SH-SY5Y (cell line): ENCODE measurements around the gene GALNS.

Experiments
- GATA2 ChIP-seq: IDR thresholded peaks from 2 replicates; pipeline ENCODE4 v1.6.1; 2011; ENCODE audit warnings: mild to moderate bottlenecking, low read depth, low read length
- GATA3 ChIP-seq: IDR thresholded peaks from 2 replicates; pipeline ENCODE4 v1.6.1; 2011; ENCODE audit warnings: low read depth, mild to moderate bottlenecking, low read length, moderate library complexity

DNA sequence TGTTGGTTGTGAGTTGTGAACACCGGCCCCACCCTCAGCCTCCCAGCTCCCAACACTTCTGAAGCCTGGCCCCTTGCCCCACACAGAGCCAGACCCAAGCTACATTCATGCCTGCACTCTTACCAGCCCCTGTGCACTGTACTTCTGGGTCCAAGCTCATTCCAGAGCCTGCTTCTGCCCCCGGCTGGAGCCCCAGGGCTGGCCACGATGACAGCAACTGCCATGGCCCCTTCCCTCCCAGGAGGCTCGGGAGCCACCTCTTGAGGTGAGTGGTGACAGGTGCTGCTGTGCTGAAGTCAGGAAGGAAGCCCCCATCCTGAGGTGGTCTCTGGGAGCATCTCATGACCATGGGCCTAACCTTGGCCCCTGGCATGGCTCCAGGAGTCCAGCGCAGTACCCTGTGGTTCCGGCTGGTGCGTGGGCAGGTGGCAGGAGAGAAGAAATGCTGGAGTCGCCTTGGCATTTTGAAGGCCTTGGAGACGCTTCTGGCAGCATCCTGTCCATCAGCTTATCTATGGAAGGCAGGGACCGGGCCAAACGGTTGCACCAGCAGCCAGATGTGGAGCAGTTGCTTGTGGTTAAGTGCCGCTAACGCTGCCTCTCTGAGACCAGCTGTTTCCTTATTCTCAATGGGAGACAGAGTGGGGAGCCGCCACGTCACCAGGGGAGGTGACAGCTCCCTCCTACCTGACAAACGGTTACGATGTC is 57.0 kb downstream of the GALNS start:
- no peak for TF ChIP-seq GATA2
- TF ChIP-seq GATA3: no peak
